Astrocyte of the hippocampus (primary cell): Measurements from ENCODE around the gene STARD3.
A peak's percentile ranks its signal among the peaks of the same experiment; 100 is the strongest.

Source experiments
- DNase-seq: peaks from one replicate; pipeline ENCODE4 v3.0.0; 2011; ENCODE audit warnings: low read depth, low spot score

STARD3 gene

GRCh38 chr17:39621523-39622379 is 15.2 kb upstream of the STARD3 start:
- DNase-seq, result peak; percentile 92

- DNase-seq, result no peak
Measured at GRCh38 chr17:39622380-39623006, 14.5 kb upstream of the STARD3 start.

- DNase-seq, result peak; percentile 84
Measured at GRCh38 chr17:39623356-39623950, 13.5 kb upstream of the STARD3 start.

DNA sequence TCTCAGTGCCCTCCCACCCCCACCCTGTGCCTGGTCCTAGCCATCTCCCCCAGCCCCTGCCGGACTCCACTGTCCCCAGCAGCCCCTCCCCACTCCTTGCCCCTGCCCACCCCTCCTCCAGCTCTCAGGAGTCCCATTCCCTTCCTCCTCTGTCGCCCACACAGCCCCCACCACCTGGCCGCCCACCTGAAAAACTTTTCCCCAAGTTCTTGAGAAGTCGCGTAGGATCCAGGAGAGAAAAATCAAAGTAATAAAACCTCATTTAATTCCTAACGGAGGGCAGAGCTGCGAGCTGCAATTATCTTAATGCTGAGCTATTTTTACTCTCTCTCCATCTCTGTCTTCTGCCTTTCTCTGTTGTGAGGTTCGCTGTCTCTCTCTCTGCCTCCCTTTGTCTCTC is 12.6 kb upstream of the STARD3 start:
- DNase-seq, result no peak

GRCh38 chr17:39625198-39625785 is 11.7 kb upstream of the STARD3 start:
- no peak for DNase-seq

GRCh38 chr17:39626171-39627046 is 10.5 kb upstream of the STARD3 start, which contains the start of gene PPP1R1B:
Gene PPP1R1B, plus strand, starts transcription at chr17:39626952. Its CDS starts 441 bp downstream, at chr17:39627393.
- peak; percentile 26 for DNase-seq

- no peak for DNase-seq
Measured at GRCh38 chr17:39627047-39627711, 9.8 kb upstream of the STARD3 start.

DNA sequence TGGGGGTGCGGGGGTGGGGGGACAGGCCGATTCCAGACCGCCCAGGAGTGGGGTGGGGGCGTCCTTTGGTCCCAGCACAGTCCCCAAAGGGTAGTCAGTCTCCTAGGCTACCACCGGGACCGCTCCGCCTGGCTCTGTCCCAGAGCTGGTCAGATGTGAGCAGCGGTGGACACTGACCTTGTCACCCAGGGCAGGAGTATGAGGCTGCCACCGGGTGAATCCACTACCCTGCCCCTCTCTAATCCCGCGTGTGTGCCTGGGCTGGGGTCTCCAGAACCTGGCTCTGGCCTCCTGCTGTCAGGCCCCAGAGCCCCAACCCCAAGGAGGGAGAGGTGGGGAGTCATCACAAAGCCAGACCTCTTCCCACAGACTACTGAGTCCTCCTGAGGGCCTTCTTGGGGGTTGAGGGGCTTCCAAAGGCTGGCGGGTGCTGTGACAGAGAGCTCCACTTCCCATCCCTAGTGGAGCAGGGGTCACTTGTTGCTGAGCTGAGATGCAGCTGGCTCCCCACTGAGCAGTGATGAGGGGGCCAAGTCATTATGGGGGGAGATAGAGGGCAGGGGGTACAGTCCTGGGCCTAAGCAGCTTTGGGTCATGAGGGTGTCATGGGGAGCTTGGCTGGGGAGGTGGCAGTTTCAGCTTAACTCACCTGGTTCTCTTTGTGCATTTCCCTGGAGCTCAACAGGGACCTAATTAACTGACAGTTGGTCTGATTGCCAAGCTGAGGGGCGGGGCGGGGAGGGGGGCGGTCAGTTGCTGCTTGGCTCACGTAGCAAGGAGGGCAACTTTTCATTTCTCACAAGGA is 9.0 kb upstream of the STARD3 start:
- no peak for DNase-seq

DNA sequence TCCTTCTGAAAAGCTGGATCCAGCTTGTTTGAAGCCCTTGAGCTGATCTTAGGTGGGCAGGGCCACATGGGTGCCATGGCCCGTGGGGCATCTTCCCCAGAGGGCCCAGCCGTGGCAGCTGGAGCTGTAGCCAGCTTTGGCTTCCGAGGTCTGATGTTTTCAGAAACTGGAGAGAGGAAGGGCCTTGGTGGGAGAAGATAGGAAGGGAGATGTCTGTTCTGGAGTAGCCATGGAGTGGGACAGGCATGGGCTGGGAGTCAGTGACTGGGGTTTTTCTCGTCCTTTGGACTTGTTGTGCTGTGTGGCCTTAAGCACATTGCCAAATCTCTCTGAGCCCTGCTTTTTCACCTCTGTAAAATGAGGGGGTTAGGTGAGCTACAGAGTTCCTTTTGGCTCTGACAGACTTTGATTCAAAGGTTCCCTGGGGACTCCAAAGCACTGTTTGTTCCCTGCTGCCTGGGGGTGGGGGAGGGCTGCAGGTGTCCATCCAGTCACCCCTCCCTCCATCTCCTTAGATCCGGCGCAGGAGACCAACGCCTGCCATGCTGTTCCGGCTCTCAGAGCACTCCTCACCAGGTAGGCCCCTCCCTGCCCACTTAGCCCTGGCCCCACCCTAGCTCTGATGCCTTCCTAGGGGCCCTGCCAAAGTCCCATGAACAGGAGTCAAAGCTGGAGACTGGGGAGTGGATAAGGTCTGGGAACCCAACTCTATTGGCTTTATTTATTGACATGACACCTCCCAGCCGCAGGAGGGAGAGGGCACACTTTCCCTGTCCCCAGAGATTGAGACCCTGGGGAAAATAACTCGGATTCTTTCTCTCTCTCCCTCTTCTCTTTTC is 8.1 kb upstream of the STARD3 start:
- DNase-seq, result no peak

DNA sequence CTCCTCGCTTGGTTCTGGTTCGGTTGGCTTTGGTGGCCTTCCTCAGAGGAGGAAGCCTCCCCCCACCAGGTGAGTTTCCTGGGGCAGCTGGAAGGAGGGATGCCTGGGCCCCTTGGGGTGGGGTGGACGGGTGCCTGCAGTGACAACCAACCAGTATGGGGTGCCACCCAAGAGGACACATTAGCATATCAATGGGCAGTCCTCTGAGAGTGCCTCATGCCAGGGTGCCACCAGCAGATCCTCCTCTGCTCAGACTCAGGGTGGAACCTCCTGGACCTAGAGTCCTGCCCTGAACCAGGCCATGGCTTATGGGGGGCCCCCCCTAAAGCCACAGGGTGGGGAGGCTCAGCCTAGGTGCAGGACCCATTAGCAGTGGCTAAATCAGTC is 7.5 kb upstream of the STARD3 start:
- no peak for DNase-seq

DNA sequence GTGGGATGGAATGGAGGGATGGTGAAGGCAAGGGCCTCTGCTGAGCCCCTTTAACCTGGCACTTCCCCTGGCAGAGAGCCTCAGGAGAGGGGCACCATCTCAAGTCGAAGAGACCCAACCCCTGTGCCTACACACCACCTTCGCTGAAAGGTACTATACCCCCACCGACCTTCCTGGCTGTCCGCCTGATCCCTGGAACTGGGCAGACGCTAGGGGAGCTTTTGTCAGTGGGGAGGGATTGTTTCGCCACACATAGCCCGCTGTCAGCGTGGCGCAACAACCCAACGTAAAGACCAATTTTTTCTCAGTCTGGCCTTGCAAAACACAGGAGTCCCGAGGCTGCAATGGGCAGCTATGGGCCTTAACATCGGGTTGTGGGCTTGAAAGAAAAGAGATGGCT is 7.0 kb upstream of the STARD3 start:
- DNase-seq, result no peak

- no peak for DNase-seq
Measured at GRCh38 chr17:39631403-39631802, 5.5 kb upstream of the STARD3 start.

GRCh38 chr17:39632153-39632941 is 4.6 kb upstream of the STARD3 start:
- DNase-seq, result no peak

GRCh38 chr17:39633570-39634183 is 3.3 kb upstream of the STARD3 start:
- DNase-seq, result no peak

- DNase-seq, result peak; percentile 67
Measured at GRCh38 chr17:39634384-39634871, 2.5 kb upstream of the STARD3 start.

DNA sequence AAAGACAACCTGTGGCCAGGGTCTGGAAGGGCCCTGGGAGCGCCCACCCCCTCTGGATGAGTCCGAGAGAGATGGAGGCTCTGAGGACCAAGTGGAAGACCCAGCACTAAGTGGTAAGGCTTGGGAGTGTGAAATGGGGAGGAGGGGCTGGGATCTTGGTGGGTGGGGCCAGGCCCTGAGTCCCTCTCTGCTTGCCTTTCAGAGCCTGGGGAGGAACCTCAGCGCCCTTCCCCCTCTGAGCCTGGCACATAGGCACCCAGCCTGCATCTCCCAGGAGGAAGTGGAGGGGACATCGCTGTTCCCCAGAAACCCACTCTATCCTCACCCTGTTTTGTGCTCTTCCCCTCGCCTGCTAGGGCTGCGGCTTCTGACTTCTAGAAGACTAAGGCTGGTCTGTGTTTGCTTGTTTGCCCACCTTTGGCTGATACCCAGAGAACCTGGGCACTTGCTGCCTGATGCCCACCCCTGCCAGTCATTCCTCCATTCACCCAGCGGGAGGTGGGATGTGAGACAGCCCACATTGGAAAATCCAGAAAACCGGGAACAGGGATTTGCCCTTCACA is 1.2 kb upstream of the STARD3 start:
- no peak for DNase-seq

DNA sequence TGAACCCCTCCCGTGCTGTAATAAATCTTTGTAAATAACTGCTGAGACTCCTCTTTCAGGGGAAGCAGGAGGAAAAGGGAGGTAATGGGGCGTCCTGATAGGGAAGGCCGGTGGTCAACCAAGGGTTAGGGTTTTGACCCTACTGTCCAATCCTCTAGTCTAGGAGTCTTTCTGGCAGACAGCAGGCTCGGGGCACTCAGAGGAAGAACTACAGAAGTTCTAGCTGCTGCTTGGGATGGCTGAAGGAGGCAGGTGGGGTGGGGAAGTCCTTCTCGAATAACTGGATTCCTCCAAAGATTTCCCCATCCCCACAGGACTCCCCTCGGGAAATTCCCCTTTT is 387 bp upstream of the STARD3 start:
- no peak for DNase-seq
